ENCODE measurements around the gene CYP1B1. TPM values are rescaled to one million over a fixed set of nuclear protein-coding genes. Genes with fewer than 3 reads are reported as not detected.

The CYP1B1 gene
- total RNA-seq, 6 donors from 2014 or later: 12.2 to 86.9 (median 26.1) TPM

- no peak for ATAC-seq (ENCODE audit: low FRiP score in 2 of 2)
- Histone ChIP-seq H3K4me1 (peaks cover 0 to 28% (median 16%) of the 10 kb centered on the region in 4 donors), H3K4me3 (no peak overlapping the region), H3K36me3 (no peaks in the 10 kb centered on the region), H3K27ac (peak overlapping the region in 2 of 4 donors; percentile 37 to 84), H3K9me3 (no peaks in the 10 kb centered on the region), H3K27me3 (no peaks in the 10 kb centered on the region)
- 89 to 90% methylated on average over 17 of the region's 17 CpGs for WGBS, 2 donors
- no peak for DNase-seq
- TF ChIP-seq CTCF (IDR thresholded peaks at IDR 0.05) (no peak), EP300 (IDR thresholded peaks at IDR 0.05) (no peak), POLR2AphosphoS5 (IDR thresholded peaks at IDR 0.05) (no peak), POLR2A (IDR thresholded peaks at IDR 0.05) (no peak)
These were observed 31.9 kb upstream of the CYP1B1 start for GRCh38 chr2:38107738-38108410.

- TF ChIP-seq POLR2AphosphoS5 (IDR thresholded peaks at IDR 0.05): no peak
- no peak for TF ChIP-seq POLR2A (IDR thresholded peaks at IDR 0.05)
- no peak for TF ChIP-seq CTCF (IDR thresholded peaks at IDR 0.05)
- no peak for TF ChIP-seq EP300 (IDR thresholded peaks at IDR 0.05)
- WGBS, 2 donors: 33 to 35% methylated on average over 7 of the region's 7 CpGs
- Histone ChIP-seq H3K36me3 (no peaks in the 10 kb centered on the region), H3K4me1 (peaks cover 0 to 26% (median 16%) of the 10 kb centered on the region in 4 donors), H3K27ac (peak overlapping the region; percentile 67 to 84 (median 77)), H3K9me3 (no peaks in the 10 kb centered on the region), H3K4me3 (no peak overlapping the region), H3K27me3 (no peaks in the 10 kb centered on the region)
- DNase-seq (peak in 1 of 2 donors; percentile 43), ATAC-seq (ENCODE audit: low FRiP score in 2 of 2) (peak; percentile 74 to 78)
These were observed 30.6 kb upstream of the CYP1B1 start for GRCh38 chr2:38106405-38107094.

GRCh38 chr2:38105922-38106321, 30.0 kb upstream of the CYP1B1 start:
- Histone ChIP-seq H3K27me3 (no peaks in the 10 kb centered on the region), H3K36me3 (no peaks in the 10 kb centered on the region), H3K4me1 (peaks cover 0 to 26% (median 16%) of the 10 kb centered on the region in 4 donors), H3K4me3 (no peak overlapping the region), H3K27ac (peak overlapping the region; percentile 67 to 84 (median 77)), H3K9me3 (no peaks in the 10 kb centered on the region)
- no peak for TF ChIP-seq POLR2AphosphoS5 (IDR thresholded peaks at IDR 0.05)
- TF ChIP-seq EP300 (IDR thresholded peaks at IDR 0.05): no peak
- TF ChIP-seq CTCF (IDR thresholded peaks at IDR 0.05): no peak
- no peak for TF ChIP-seq POLR2A (IDR thresholded peaks at IDR 0.05)
- 94 to 95% methylated on average over 4 to 7 of the region's 7 CpGs for WGBS, 2 donors
- ATAC-seq (ENCODE audit: low FRiP score in 2 of 2) (peak in 1 of 2 donors; percentile 6), DNase-seq (no peak)

GRCh38 chr2:38104598-38104997, 28.6 kb upstream of the CYP1B1 start:
- DNase-seq: no peak

More at GRCh38 chr2:38104598-38104997, 28.6 kb upstream of the CYP1B1 start:
- H3K27me3 ChIP-seq: no peaks in the 10 kb centered on the region
- H3K36me3 ChIP-seq: no peaks in the 10 kb centered on the region
- no peaks in the 10 kb centered on the region for H3K9me3 ChIP-seq
- no peak overlapping the region for H3K4me3 ChIP-seq
- no peak for ATAC-seq (ENCODE audit: low FRiP score in 2 of 2)
- H3K27ac ChIP-seq: no peak overlapping the region
- WGBS, 2 donors: 95 to 96% methylated on average over 3 of the region's 3 CpGs
- H3K4me1 ChIP-seq: peaks cover 0 to 25% (median 13%) of the 10 kb centered on the region in 4 donors
- TF ChIP-seq POLR2AphosphoS5 (IDR thresholded peaks at IDR 0.05) (no peak), EP300 (IDR thresholded peaks at IDR 0.05) (no peak), CTCF (IDR thresholded peaks at IDR 0.05) (no peak), POLR2A (IDR thresholded peaks at IDR 0.05) (no peak)

All from upper lobe of left lung (tissue), 6 donors.